Brain pericyte (primary cell): ENCODE data around the gene ARHGAP32.

ENCODE experiments used
- DNase-seq: peaks from one replicate; pipeline ENCODE4 v3.0.0-alpha.2; 2012; ENCODE audit warnings: low read depth, low spot score

ARHGAP32 gene

DNA sequence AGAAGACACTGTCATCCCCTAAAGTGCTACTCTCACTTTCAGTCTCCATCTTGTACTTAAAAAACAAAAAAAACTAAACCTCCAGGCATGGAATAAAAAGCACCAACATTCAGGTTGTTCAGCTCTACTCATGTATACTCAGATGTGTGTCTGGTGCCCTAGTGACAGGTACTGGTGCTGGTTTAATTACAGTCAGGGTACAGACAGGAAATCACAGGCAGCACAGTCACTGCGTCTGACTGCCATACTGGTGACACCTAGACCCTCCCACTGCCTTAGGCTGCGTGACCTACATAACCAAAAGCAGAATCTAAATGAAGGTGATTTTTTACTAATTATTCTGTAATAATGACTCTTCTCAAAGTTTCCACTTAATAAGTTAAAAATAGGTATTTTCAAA, at the start of gene ARHGAP32:
Gene ARHGAP32 (minus strand): TSS at position 176 of the 400 bp plus-strand sequence. CDS start 127 bp downstream, at position 49.
- no peak for DNase-seq

DNA sequence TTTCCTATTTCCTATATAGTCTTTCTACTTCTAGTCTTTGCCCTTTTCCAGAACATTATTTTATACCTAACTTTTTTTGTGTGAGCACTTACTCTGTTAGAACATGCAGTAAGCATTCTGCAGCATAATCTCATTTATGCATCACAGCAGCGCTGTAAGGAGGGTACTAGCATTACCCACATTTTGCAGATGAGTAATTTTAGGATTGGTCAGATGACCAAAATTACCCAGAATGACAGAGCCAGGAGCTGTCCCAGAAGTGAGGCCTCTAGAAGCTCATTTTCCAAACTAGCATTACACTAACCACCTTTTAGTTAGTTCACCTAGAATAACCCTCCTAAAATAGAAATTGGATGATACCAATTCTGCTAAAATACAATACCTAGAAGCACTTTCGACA, 47.1 kb upstream of the ARHGAP32 start:
- no peak for DNase-seq

DNA sequence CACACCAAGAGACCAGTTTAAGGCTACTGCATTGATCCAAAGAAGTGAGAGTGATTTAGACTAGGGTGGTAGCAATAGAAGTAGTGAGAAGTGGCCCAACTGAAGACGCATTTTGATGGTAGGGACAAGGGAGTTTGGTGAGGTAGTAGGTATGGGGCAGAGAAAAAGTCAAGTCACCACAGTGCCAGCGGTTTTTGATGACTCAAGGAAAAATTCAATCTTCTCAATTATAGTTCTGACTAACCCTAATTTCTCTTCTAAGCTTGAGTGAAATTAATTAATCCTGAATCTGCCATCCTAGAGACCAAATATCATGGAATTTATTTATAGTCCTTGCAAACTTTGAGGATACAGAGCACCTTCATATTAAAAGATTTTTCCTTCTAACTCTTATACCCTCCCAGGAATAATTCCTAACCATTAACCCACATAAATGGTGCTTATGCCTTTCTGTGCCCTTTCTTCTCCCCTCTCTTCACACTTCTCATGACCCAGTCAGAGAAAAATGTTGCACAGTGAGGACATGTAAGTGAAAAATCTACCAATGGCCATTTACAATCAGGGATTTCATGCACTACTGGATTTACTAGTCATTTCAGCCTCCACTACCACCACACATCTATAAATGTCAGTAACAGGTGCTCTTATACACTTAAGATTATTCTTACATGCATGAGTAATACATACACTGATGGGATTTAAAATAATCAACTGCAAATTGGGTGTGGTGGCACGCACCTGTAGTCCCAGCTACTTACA, 45.9 kb upstream of the ARHGAP32 start:
- no peak for DNase-seq

DNA sequence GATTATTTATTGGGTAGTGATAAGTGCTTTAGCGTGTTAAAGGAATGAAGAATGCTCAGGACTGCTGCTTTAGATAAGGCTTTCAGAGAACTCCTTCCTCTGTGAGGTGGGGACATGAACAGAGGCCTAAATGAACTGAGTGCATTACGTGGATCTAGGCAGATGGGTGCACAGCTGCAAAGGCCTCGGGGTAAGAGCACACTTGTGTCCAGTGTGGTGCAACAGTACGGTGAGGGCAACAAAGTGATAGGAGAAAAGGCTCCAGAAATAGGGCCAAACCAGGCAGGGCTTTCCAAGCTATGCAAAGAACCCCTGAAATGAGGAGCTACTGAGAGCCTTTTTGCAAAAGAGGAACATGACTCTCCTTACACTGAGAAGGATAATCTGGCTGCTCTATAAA, 45.3 kb upstream of the ARHGAP32 start:
- no peak for DNase-seq

DNA sequence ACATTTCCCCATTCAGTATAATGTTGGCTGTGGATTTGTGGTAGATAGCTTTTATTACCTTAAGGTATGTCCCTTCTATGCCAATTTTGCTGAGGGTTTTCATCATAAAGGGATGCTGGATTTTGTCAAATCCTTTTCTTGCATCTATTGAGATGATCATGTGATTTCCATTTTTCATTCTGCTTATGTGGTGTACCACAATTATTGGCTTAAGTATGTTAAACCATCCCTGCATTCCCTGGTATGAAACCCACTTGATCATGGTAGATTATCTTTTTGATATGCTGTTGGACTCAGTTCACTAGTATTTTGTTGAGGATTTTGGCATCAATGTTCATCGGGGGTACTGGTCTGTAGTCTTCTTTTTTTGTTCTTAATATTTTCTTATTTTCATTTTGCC, 44.7 kb upstream of the ARHGAP32 start:
- no peak for DNase-seq

DNA sequence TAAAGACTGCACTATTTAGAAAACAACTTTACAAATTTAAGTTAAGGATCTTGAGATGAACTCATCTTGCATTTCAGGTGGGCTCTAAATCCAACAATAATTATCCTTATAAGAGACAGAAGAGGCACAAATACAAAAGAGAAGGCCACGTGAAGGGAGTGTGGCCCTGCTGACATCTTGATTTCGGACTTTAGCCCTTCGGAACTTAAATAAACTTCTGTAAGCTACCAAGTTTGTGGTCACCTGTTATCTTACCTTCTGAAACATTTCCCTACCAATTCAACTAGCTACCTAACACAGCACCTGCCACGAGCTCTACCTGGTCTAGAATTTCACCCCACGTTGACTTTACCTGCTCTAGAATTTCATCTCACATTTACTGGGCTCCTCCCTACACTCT, 42.9 kb upstream of the ARHGAP32 start:
- DNase-seq = no peak

DNA sequence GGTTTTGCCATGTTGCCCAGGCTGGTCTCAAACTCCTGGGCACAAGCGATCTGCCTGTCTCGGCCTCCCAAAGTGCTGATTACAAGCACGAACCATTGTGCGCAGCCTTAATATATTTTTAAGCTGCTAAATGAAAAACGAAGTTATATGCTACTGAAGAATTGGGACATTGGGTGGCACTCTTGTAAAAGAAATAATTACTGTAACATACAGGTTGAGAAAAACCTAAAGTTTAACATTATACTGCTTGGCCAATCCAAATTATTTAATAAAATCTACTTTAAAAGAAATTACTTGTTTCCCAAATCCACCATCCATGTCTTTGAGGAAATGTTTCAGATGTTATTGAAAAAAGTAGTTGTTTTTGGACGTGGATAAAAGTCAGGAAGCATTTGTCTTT, 37.9 kb upstream of the ARHGAP32 start:
- DNase-seq = no peak

DNA sequence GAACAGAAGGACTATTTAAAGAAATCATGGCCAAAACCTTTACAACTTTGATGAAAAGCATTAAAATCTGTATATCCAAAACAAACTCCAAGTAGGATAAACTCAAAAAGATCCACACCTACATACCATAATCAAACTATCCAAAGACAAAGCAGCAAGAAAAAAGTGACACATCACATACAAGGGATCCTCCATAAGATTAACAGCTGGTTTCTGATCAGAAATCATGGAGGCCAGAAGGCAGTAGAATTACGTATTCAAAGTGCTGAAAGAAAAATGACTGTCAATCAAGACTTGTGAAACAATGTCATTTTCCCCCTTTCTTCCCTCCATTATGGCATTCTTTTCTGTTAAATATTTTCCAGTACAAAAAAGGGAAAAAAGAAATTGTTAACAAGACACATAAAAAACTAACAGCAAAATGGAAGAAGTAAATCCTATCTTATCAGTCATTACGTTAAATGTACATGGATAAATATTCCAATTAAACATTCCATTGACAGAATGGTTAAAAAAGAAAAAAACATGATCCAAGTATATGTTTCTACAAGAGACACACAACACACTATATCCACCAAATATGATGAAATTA, 34.2 kb upstream of the ARHGAP32 start:
- DNase-seq = no peak

DNA sequence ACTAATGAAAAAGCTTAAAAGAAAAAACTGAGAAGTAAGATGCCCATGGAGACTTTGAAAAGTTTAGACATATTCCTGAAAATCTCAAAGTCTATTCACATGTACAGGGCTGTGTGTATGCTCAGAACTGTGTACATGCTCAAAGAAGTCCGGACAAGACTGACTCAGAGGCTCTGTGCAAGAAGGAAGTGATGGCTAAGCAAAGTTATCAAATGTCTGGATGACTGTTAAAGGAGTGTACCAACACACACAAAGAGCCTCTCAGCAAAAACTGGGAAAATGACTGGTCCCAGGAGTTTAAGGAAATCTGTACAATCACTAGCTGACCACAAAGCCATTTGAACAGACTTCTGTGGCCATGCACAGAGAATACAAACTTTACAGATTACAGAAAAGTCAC, 33.1 kb upstream of the ARHGAP32 start:
- DNase-seq = no peak

DNA sequence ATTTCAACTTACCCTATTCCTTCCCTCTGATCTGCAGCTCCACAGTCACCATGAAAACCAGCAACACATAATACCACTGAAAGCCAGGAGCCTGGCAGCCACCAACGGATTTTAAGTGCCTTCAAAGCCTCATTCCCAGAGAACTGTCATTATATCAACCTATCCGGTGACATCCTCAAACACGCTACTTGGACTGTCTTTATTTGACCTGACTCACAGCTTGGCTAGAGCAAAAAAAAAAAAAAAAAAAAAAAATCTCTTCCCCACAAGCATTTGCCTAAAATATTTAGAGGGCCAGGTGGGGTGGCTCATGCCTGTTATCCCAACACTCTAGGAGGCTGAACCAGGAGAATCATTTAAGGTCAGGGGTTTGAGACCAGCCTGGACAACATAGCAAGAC, 32.4 kb upstream of the ARHGAP32 start:
- no peak for DNase-seq

DNA sequence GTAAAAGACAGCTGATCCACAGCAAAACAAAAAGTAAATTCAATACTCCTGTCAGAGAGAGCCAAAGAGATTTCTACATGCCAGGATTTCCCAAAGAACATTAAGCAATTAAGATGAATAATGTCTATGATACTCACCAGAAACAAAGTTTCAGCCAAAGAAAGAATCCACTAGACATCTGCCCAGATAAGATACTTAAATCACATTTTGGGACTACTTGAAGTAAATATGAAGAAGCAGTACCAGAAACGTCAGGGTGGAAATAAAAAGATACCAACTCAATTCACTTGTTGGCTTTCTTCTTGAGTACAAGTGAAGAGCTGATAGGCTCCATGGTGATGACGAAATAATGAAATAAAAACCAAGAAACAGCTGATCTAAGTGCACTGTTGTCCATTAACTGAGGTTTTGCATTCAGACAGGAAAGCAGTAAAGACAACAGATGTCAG, 31.6 kb upstream of the ARHGAP32 start:
- no peak for DNase-seq

DNA sequence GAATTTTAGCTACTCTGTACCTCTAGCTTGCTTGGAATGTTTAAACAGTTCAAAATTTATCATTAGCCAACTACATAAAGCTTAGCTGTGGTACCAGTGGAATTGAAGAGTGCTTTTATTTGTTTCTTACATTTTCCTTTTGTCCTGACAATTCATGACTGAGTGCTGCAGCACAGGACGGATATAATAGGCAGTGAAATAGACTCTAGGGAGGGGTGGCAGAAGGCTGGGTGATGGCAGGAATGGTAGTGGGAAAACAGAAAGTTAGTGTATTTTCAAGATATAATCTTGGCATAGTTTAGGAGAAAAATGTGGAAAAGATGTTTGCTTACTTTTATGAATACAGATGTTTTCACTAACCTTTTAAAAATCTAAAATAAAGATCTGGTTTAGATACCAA, 31.1 kb upstream of the ARHGAP32 start:
- DNase-seq = no peak

DNA sequence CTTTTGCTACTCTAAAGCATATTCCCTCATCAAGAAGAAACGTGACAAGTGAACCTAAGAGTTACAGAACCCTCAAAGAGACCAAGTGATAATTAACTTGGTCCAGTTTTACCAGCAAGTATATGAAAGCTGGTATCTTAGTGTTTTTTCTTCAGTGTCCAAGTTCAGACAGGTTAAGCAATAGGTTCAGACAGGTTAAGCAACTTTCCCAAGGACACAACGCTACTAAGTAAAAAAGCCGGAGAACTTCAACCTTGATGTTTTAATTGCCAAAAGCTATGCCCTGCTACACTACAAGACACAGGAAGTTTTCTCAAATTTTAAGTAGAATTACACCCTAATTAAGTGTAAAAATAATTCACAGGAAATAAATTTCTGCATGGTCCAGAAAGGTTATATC, 30.0 kb upstream of the ARHGAP32 start:
- DNase-seq = no peak

DNA sequence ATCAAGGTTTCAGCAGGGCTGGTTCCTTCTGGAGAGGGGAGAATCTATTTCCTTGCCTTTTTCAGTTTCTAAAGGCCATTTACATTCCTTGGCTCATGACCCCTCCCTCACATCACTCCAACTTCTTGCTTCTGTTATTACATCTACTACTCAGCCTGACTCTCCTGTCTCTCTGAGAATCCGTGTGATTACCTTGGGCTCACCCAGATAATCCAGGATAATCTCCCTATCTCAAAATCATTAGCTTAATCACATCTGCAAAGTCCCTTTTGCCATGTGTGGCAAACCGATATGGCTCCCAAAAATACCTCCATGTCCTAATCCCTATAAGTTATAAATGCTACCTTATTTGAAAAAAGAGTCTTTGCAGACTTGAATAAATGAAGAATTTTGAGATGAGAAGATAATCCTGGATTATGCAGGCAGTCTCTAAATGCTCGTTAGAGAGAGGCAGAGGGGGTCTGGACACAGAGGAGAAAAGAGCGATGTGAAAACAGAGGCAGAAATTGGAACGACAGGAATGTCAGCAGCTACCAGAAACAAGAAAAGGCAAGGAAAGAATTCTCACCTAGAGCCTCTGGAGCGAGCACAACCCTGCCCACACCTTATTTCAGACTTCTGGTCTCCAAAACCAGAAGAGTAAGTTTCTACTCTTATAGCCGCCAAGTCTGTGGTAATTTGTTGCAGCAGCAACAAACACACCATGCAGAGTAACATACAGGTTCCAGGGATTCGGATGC, 23.6 kb upstream of the ARHGAP32 start:
- DNase-seq = no peak

DNA sequence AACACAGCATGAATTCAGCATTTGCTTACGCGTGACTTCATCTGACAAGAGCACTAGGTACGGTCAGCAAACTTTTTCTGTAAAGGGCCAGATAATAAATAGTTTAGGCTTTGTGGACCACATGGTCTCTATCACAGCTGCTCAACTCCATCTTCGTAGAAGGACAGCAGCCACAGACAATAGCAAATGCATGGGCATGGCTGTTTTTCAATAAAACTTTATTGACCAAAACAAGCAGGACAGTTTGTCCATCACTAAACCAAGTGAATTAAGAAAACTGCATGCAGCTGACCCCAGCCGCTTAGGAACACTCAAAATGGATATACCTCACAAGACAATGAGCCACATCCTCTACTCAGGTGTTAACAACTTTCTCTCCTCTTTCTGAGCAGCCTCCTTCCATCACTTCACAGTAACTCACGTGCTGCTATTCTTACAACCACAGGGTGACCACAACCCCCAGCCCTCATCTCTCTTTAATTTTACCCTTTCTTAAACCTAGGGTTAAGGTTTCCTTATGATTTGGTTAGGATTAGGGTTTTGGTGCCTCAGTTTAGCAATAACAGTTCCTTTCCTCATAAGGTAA, 22.7 kb upstream of the ARHGAP32 start:
- DNase-seq = no peak

DNA sequence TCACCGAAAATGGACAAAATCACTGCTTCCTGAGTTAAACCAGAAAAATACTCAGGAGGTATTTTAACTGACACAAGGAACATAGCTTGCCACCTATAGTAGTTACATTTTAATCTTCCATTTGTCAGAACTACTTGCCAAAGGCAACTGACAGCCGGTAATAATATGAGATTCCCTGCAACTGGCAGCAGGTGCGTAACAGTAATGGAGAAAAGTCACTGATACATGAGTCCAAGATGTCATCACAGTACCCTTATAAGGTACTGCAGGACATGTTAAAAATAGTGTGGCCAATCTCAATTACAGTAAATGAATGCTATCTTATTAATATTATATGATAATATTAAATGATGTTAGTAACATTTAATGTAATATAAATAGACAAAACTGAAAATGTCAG, 21.1 kb upstream of the ARHGAP32 start:
- no peak for DNase-seq

DNA sequence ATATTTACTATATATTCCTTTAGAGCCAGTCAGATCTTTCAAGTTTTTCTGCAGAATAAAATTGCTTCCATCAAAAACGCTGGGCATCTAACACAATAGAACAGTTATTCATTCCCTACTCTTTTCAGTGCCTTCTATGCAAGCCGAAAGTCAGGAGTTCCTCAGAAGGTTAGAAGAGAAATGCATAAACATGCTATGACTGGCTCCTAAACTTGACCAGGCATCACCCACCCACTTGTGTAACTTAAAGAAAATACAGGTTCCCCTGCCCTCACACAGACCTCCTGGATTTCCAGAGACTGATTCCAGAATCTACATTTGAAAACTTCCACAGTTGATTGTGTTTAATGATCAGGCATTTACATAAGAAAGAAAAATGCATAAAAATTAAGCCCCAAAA, 19.3 kb upstream of the ARHGAP32 start:
- DNase-seq = no peak

DNA sequence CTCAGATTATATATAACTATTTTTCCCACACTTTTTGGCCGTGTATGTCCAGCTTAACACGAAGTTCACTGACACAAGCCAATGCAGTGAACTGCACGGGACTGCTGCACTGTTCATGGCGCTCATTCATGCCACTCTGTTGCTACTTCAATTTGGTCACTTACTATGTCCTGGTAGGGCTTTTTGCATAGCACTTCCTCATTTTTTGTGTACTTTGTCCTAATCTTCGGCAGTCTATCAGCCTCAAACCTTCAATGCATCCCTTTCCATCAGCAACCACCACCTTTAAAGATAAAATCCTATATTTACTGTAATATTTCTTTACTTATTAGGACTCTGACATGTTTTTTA, 18.7 kb upstream of the ARHGAP32 start:
- DNase-seq = no peak

DNA sequence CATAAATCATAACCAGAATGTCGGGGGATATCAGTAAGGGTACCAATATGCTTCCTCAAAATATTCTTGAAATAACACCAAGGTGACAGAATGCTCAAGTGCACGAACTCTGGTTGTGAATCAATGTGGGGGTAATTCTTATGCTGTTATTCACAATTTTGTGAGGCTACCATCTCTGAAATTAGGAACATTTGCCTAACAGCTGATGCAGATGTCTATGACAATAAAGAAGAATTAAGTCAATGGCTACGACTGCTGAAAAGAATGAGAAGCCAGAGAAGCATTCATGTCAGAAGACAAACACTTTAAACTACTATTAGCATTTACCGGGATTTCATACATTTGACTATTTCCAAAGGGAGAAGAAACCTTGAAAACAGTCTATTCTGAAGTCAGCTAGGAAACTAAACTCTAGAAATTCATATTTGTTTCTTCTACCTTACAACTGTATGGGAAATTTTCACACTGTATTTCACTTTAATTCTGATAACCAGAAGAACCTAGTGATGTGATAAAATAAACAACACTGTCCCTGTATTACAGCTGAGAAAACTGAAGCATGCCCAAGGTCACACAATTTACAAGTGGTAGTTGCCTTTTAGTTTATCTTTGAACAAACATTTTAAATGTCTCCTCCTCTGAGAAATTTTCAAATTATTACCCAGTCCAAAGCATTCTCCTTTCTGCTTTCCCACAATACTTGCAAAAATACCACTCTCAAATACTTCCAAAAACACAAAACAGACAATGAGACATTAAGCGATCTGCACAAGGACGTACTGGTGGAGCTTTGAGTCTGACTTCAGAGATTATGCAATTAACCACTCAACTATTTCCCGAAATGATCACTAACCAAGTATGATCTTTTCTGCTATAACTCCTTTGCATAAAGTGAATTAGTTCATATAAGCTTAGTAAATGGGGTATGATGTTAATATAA, 18.0 kb upstream of the ARHGAP32 start:
- DNase-seq = no peak

DNA sequence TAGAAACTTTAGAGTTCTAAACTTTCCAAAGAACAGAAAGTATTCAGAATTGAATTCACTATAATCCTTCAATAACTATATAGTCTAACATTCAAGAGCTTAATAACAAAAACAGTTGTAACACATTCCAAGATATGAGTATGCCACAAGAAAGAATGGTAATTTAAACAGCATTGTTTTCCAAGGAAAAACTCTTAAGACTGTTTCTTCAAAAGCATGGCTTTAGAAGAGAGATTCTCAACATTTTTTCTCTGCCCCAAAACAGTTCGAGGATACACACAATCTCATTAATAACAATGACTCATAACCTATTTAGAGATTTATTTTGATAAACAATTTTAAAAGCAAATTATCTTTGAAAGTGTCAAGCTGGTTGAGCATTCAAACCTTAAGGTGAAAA, 16.7 kb upstream of the ARHGAP32 start:
- no peak for DNase-seq

DNA sequence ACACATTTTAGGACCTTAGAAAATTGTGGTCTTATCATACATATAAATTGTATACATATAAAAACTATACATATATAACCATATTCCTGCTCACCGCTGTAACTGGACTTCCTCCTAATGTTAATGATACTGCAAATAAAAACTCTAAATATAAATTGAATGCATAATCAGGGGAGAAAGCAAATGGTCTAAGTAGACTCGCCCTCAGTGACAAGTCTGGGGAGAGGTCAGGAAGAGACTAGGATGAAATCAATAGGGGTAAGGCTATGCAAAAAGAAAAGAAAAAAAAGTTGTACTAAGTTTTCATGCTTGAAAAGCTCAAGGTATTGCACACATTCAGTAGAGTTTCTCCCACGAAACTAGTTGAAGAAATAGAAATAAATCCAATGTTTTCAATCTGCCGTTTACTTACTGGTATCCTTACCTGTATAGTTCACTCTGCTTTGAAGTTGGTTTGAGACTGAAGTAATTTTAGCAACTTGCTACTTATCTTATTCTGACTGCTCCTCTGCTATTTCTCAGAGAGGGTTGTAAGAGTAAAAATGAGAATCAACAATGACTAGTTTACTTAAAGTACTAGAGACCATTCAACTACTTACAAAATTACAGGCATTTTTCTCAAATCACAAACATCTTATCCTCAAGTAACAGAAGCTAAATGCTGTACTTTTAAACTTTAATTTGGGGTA, 12.2 kb upstream of the ARHGAP32 start:
- DNase-seq = no peak
